HUES64 (cell line): Measurements from ENCODE around the gene AKR1B1.

ENCODE experiments used
- H3K27ac ChIP-seq: 2 replicates; pipeline ENCODE4 v1.7.0; 2013; ENCODE audit warnings: low read depth, low read length, inconsistent platforms
- H3K27me3 ChIP-seq: 2 replicates; pipeline ENCODE4 v1.6.1; 2013; ENCODE audit warnings: mild to moderate bottlenecking, low read length; ENCODE audit not compliant: insufficient read depth
- H3K36me3 ChIP-seq: 2 replicates; pipeline ENCODE4 v1.6.1; 2013; ENCODE audit warnings: mild to moderate bottlenecking, low read length; ENCODE audit not compliant: insufficient read depth
- H3K4me1 ChIP-seq: 2 replicates; pipeline ENCODE4 v1.6.1; 2013; ENCODE audit warnings: mild to moderate bottlenecking, low read length, moderate library complexity; ENCODE audit not compliant: insufficient read depth
- H3K4me3 ChIP-seq: 2 replicates; pipeline ENCODE4 v1.5.1; 2013; ENCODE audit warnings: mild to moderate bottlenecking, low read length, moderate library complexity
- H3K9ac ChIP-seq: 2 replicates; pipeline ENCODE4 v1.6.1; 2013; ENCODE audit warnings: mild to moderate bottlenecking, low read depth, low read length
- H3K9me3 ChIP-seq: 2 replicates; pipeline ENCODE4 v1.6.1; 2013; ENCODE audit warnings: low read depth, low read length; ENCODE audit not compliant: insufficient read depth
- WGBS: fragments of 150-250, 120-280 bp; methylation state at CpG from one replicate; pipeline ENCODE4 v1.1.7; 2013; ENCODE audit warnings: missing lambda C conversion rate; 5-methylcytosine and 5-hydroxymethylcytosine counted together

The AKR1B1 gene

GRCh38 chr7:134446446-134446845 lies 12.5 kb downstream of the AKR1B1 start:
- Histone ChIP-seq H3K4me1 (no peaks in the 10 kb centered on the region), H3K27me3 (no peaks in the 10 kb centered on the region), H3K9me3 (no peaks in the 10 kb centered on the region), H3K36me3 (peaks cover 96% of the 10 kb centered on the region), H3K27ac (no peak overlapping the region), H3K4me3 (no peak overlapping the region), H3K9ac (no peak overlapping the region)
- 92% methylated on average over 8 of the region's 9 CpGs for WGBS

- Histone ChIP-seq H3K36me3 (peaks cover 95% of the 10 kb centered on the region), H3K4me1 (no peaks in the 10 kb centered on the region), H3K9ac (no peak overlapping the region), H3K27me3 (no peaks in the 10 kb centered on the region), H3K4me3 (no peak overlapping the region), H3K9me3 (no peaks in the 10 kb centered on the region), H3K27ac (no peak overlapping the region)
- 95% methylated on average over 4 of the region's 4 CpGs for whole genome bisulfite sequencing
Measured at GRCh38 chr7:134444961-134445315, 14.0 kb downstream of the AKR1B1 start.

- WGBS = 92% methylated on average over 8 of the region's 9 CpGs
- Histone ChIP-seq H3K4me1 (no peaks in the 10 kb centered on the region), H3K9me3 (no peaks in the 10 kb centered on the region), H3K4me3 (no peak overlapping the region), H3K9ac (no peak overlapping the region), H3K27me3 (no peaks in the 10 kb centered on the region), H3K27ac (no peak overlapping the region), H3K36me3 (peaks cover 89% of the 10 kb centered on the region)
Measured at GRCh38 chr7:134444198-134444960, 14.5 kb downstream of the AKR1B1 start.

- Histone ChIP-seq H3K9ac (no peak overlapping the region), H3K9me3 (no peaks in the 10 kb centered on the region), H3K4me1 (no peaks in the 10 kb centered on the region), H3K27me3 (no peaks in the 10 kb centered on the region), H3K27ac (no peak overlapping the region), H3K36me3 (peaks cover 83% of the 10 kb centered on the region), H3K4me3 (no peak overlapping the region)
- WGBS = 95% methylated on average over 10 of the region's 10 CpGs
Measured at GRCh38 chr7:134443396-134444070, 15.4 kb downstream of the AKR1B1 start.

- peaks cover 74% of the 10 kb centered on the region for H3K36me3 ChIP-seq
Measured at GRCh38 chr7:134442441-134443220, 16.3 kb downstream of the AKR1B1 start.

GRCh38 chr7:134441264-134441663 lies 17.6 kb downstream of the AKR1B1 start:
- H3K9ac ChIP-seq = no peak overlapping the region
- H3K27me3 ChIP-seq = no peaks in the 10 kb centered on the region
- peaks cover 62% of the 10 kb centered on the region for H3K36me3 ChIP-seq
- no peak overlapping the region for H3K27ac ChIP-seq
- H3K4me3 ChIP-seq = no peak overlapping the region
- no peaks in the 10 kb centered on the region for H3K9me3 ChIP-seq
- H3K4me1 ChIP-seq = no peaks in the 10 kb centered on the region
- 96% methylated on average over 4 of the region's 4 CpGs for WGBS

More at GRCh38 chr7:134442441-134443220, 16.3 kb downstream of the AKR1B1 start:
- H3K27me3 ChIP-seq = no peaks in the 10 kb centered on the region
- no peak overlapping the region for H3K9ac ChIP-seq
- no peaks in the 10 kb centered on the region for H3K4me1 ChIP-seq
- no peaks in the 10 kb centered on the region for H3K9me3 ChIP-seq
- H3K27ac ChIP-seq = no peak overlapping the region
- H3K4me3 ChIP-seq = no peak overlapping the region
- 94% methylated on average over 9 of the region's 9 CpGs for WGBS

GRCh38 chr7:134440476-134440875 lies 18.4 kb downstream of the AKR1B1 start:
- Histone ChIP-seq H3K36me3 (peaks cover 54% of the 10 kb centered on the region), H3K4me1 (no peaks in the 10 kb centered on the region), H3K4me3 (no peak overlapping the region), H3K9ac (no peak overlapping the region), H3K9me3 (no peaks in the 10 kb centered on the region), H3K27me3 (no peaks in the 10 kb centered on the region), H3K27ac (no peak overlapping the region)
- 92% methylated on average over 4 of the region's 4 CpGs for WGBS

- no peak overlapping the region for H3K9ac ChIP-seq
- no peaks in the 10 kb centered on the region for H3K4me1 ChIP-seq
- H3K9me3 ChIP-seq = no peaks in the 10 kb centered on the region
- no peaks in the 10 kb centered on the region for H3K27me3 ChIP-seq
- H3K27ac ChIP-seq = no peak overlapping the region
- no peak overlapping the region for H3K4me3 ChIP-seq
- H3K36me3 ChIP-seq = peaks cover 50% of the 10 kb centered on the region
- 92% methylated on average over 8 of the region's 8 CpGs for WGBS
Measured at GRCh38 chr7:134440067-134440466, 18.8 kb downstream of the AKR1B1 start.

GRCh38 chr7:134438946-134439345 lies 20.0 kb downstream of the AKR1B1 start:
- WGBS = 94% methylated on average over 4 of the region's 4 CpGs
- H3K36me3 ChIP-seq = peaks cover 39% of the 10 kb centered on the region
- no peak overlapping the region for H3K4me3 ChIP-seq
- no peaks in the 10 kb centered on the region for H3K4me1 ChIP-seq
- H3K27ac ChIP-seq = no peak overlapping the region
- no peaks in the 10 kb centered on the region for H3K9me3 ChIP-seq
- H3K27me3 ChIP-seq = no peaks in the 10 kb centered on the region
- H3K9ac ChIP-seq = no peak overlapping the region

GRCh38 chr7:134435161-134435920 lies 23.6 kb downstream of the AKR1B1 start:
- Histone ChIP-seq H3K9me3 (no peaks in the 10 kb centered on the region), H3K9ac (no peak overlapping the region), H3K36me3 (peaks cover 3% of the 10 kb centered on the region), H3K27ac (no peak overlapping the region), H3K27me3 (peaks cover 1% of the 10 kb centered on the region; the same call in 1 of the 2 replicates), H3K4me3 (no peak overlapping the region), H3K4me1 (no peaks in the 10 kb centered on the region)
- 92% methylated on average over 12 of the region's 12 CpGs for WGBS
